Measurements from ENCODE around the gene TXLNB.

- TF ChIP-seq, protein P1, sequence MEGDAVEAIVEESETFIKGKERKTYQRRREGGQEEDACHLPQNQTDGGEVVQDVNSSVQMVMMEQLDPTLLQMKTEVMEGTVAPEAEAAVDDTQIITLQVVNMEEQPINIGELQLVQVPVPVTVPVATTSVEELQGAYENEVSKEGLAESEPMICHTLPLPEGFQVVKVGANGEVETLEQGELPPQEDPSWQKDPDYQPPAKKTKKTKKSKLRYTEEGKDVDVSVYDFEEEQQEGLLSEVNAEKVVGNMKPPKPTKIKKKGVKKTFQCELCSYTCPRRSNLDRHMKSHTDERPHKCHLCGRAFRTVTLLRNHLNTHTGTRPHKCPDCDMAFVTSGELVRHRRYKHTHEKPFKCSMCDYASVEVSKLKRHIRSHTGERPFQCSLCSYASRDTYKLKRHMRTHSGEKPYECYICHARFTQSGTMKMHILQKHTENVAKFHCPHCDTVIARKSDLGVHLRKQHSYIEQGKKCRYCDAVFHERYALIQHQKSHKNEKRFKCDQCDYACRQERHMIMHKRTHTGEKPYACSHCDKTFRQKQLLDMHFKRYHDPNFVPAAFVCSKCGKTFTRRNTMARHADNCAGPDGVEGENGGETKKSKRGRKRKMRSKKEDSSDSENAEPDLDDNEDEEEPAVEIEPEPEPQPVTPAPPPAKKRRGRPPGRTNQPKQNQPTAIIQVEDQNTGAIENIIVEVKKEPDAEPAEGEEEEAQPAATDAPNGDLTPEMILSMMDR (IDR thresholded peaks at IDR 0.05), result no peak
- no peak for TF ChIP-seq POLR2A (IDR thresholded peaks at IDR 0.05)
These were observed 44.7 kb upstream of the TXLNB start for GRCh38 chr6:139336488-139336887.
